Loucy (cell line): ENCODE data around the gene ZNF768.

ENCODE experiments used
- EZH2phosphoT487 ChIP-seq: fragments of 200-600 bp; IDR thresholded peaks from 2 replicates; pipeline ENCODE4 v1.6.1; 2018; ENCODE audit warnings: antibody characterized with exemption, mild to moderate bottlenecking, moderate library complexity, borderline replicate concordance
- TF ChIP-seq, protein P1 (sequence below): fragments of 200-600 bp; sonication (generic); conservative IDR thresholded peaks from 2 replicates; pipeline ENCODE4 v1.5.1; 2014; ENCODE audit warnings: mild to moderate bottlenecking, antibody characterized with exemption, low read length

DNA sequence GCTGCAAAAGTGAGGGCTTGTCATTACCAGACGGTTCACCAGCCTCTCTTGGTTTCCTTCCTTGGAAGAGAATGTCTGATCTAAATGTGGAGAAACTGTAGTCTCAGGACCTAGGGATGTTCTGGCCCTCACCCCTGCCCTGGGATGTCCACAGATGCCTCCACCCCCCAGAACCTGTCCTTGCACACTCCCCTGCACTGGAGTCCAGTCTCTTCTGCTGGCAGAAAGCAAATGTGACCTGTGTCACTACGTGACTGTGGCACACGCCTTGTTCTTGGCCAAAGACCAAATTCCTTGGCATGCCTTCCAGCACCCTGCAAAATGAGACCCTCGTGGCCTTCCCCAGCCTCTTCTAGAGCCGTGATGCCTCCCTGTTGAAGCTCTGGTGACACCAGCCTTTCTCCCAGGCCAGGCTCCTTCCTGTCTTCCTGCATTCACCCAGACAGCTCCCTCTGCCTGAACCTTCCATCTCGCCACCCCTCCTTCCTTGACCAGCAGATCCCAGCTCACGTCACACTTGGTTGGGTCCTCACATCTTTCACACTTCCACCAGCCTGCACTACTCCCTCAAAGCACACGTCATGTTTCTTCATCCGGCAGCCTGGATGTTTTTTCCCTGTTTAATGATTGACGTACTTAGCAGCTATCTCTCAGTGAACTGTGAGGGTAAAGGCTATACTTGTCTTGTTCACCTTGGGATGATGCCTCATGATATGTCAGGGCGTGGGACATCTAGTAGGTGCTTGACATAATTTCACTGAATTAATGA is 4.3 kb downstream of the ZNF768 start:
- TF ChIP-seq, protein P1, sequence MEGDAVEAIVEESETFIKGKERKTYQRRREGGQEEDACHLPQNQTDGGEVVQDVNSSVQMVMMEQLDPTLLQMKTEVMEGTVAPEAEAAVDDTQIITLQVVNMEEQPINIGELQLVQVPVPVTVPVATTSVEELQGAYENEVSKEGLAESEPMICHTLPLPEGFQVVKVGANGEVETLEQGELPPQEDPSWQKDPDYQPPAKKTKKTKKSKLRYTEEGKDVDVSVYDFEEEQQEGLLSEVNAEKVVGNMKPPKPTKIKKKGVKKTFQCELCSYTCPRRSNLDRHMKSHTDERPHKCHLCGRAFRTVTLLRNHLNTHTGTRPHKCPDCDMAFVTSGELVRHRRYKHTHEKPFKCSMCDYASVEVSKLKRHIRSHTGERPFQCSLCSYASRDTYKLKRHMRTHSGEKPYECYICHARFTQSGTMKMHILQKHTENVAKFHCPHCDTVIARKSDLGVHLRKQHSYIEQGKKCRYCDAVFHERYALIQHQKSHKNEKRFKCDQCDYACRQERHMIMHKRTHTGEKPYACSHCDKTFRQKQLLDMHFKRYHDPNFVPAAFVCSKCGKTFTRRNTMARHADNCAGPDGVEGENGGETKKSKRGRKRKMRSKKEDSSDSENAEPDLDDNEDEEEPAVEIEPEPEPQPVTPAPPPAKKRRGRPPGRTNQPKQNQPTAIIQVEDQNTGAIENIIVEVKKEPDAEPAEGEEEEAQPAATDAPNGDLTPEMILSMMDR, result no peak
- TF ChIP-seq EZH2phosphoT487, result no peak
